Measurements from ENCODE around the gene TLE6.
"Not testable (repeated sequence)": the region's sequence is repeated elsewhere in the genome, so short reads cannot be mapped to it uniquely, and the experiment has no call there.

The TLE6 gene

GRCh38 chr19:2960120-2960519 lies 17.2 kb upstream of the TLE6 start:
- TF ChIP-seq CTCF (IDR thresholded peaks at IDR 0.05; ENCODE audit: low read depth, low read length) = no peak
- Histone ChIP-seq H3K27me3 (ENCODE audit: insufficient read depth, low read depth, severe bottlenecking) (no peaks in the 10 kb centered on the region), H3K36me3 (no peaks in the 10 kb centered on the region), H3K9me3 (ENCODE audit: severe bottlenecking) (no peaks in the 10 kb centered on the region), H3K4me3 (ENCODE audit: low read depth, low read length) (no peak overlapping the region), H3K27ac (no peak overlapping the region)
- DNase-seq = no peak

- no peaks in the 10 kb centered on the region for H3K9me3 ChIP-seq (ENCODE audit: severe bottlenecking)
- DNase-seq = peak; percentile 56
- H3K36me3 ChIP-seq = no peaks in the 10 kb centered on the region
- no peaks in the 10 kb centered on the region for H3K27me3 ChIP-seq (ENCODE audit: insufficient read depth, low read depth, severe bottlenecking)
- H3K4me3 ChIP-seq (ENCODE audit: low read depth, low read length) = no peak overlapping the region
- peak; percentile 66 for TF ChIP-seq CTCF (IDR thresholded peaks at IDR 0.05; ENCODE audit: low read depth, low read length)
- no peak overlapping the region for H3K27ac ChIP-seq
Observed at GRCh38 chr19:2962018-2962670, 15.2 kb upstream of the TLE6 start.

- Histone ChIP-seq H3K9me3 (ENCODE audit: severe bottlenecking) (no peaks in the 10 kb centered on the region), H3K27me3 (ENCODE audit: insufficient read depth, low read depth, severe bottlenecking) (no peaks in the 10 kb centered on the region), H3K36me3 (no peaks in the 10 kb centered on the region), H3K27ac (no peak overlapping the region), H3K4me3 (ENCODE audit: low read depth, low read length) (no peak overlapping the region)
- no peak for TF ChIP-seq CTCF (IDR thresholded peaks at IDR 0.05; ENCODE audit: low read depth, low read length)
- DNase-seq = no peak
Observed at GRCh38 chr19:2963122-2963521, 14.2 kb upstream of the TLE6 start.

GRCh38 chr19:2963631-2964030 lies 13.7 kb upstream of the TLE6 start:
- not testable (repeated sequence) for DNase-seq; H3K4me3 ChIP-seq (ENCODE audit: low read depth, low read length); H3K9me3 ChIP-seq (ENCODE audit: severe bottlenecking); H3K27me3 ChIP-seq (ENCODE audit: insufficient read depth, low read depth, severe bottlenecking); H3K36me3 ChIP-seq; H3K27ac ChIP-seq

GRCh38 chr19:2964874-2965273 lies 12.5 kb upstream of the TLE6 start:
- no peaks in the 10 kb centered on the region for H3K9me3 ChIP-seq (ENCODE audit: severe bottlenecking)
- H3K36me3 ChIP-seq = no peaks in the 10 kb centered on the region
- H3K27ac ChIP-seq = no peak overlapping the region
- H3K27me3 ChIP-seq (ENCODE audit: insufficient read depth, low read depth, severe bottlenecking) = no peaks in the 10 kb centered on the region
- no peak overlapping the region for H3K4me3 ChIP-seq (ENCODE audit: low read depth, low read length)
- no peak for TF ChIP-seq CTCF (IDR thresholded peaks at IDR 0.05; ENCODE audit: low read depth, low read length)
- DNase-seq = no peak

GRCh38 chr19:2967972-2968371 lies 9.4 kb upstream of the TLE6 start:
- no peaks in the 10 kb centered on the region for H3K27me3 ChIP-seq (ENCODE audit: insufficient read depth, low read depth, severe bottlenecking)
- DNase-seq = no peak
- H3K9me3 ChIP-seq (ENCODE audit: severe bottlenecking) = no peaks in the 10 kb centered on the region
- H3K27ac ChIP-seq = no peak overlapping the region
- no peak for TF ChIP-seq CTCF (IDR thresholded peaks at IDR 0.05; ENCODE audit: low read depth, low read length)
- H3K4me3 ChIP-seq (ENCODE audit: low read depth, low read length) = no peak overlapping the region
- no peaks in the 10 kb centered on the region for H3K36me3 ChIP-seq
